Esophagus muscularis mucosa (tissue), 4 donors: ENCODE results near the gene AUP1. TPM values are rescaled to one million over a fixed set of nuclear protein-coding genes. Genes with fewer than 3 reads are reported as not detected.

Experiments used
- DNase-seq: peaks from one replicate; pipeline ENCODE4 v3.0.0-alpha.2; 2017; ENCODE audit errors: extremely low spot score
- H3K27ac ChIP-seq, 4 donors: fragments of 200-600 bp; sonication (generic); replicated peaks in 1 of 4; 1 replicate in 3 of 4; 2 replicates in 1 of 4; pipeline ENCODE4 v1.5.1; 2016 to 2019; ENCODE audit warnings: mild to moderate bottlenecking in 1 of 4
- H3K27me3 ChIP-seq, 4 donors: fragments of 200-600 bp; sonication (generic); one replicate each; pipeline versions ENCODE4 v1.5.1 to v1.6.0; 2016 to 2019
- H3K36me3 ChIP-seq, 4 donors: fragments of 200-600 bp; sonication (generic); one replicate each; pipeline ENCODE4 v1.5.1; 2016 to 2019
- H3K4me1 ChIP-seq, 4 donors: fragments of 200-600 bp; sonication (generic); one replicate each; pipeline ENCODE4 v1.5.1; 2016 to 2019
- H3K4me3 ChIP-seq, 4 donors: fragments of 200-600 bp; sonication (generic); 1 replicate in 2 of 4; 2 replicates in 2 of 4; pipeline ENCODE4 v1.5.1; 2016 to 2019; ENCODE audit warnings: mild to moderate bottlenecking in 4 of 4, moderate library complexity in 1 of 4
- H3K9me3 ChIP-seq, 4 donors: fragments of 200-600 bp; sonication (generic); 1 replicate in 3 of 4; 2 replicates in 1 of 4; pipeline ENCODE4 v1.5.1; 2016 to 2019
- CTCF ChIP-seq, 3 experiments: fragments of 200-600 bp in 2 of 3; fragments of 450-650 bp in 1 of 3; sonication (generic) in 2 of 3; IDR thresholded peaks; one replicate each; pipeline ENCODE4 v1.5.1; 2017 to 2019; ENCODE audit warnings: antibody characterized with exemption in 3 of 3, mild to moderate bottlenecking in 2 of 3, moderate library complexity in 1 of 3
- EP300 ChIP-seq: sonication (generic); formaldehyde crosslinking; IDR thresholded peaks from one replicate; pipeline ENCODE4 v1.6.1; 2017; ENCODE audit warnings: antibody characterized with exemption
- POLR2A ChIP-seq: fragments of 450-650 bp; IDR thresholded peaks from one replicate; pipeline ENCODE4 v1.6.1; 2017; ENCODE audit warnings: antibody characterized with exemption, moderate library complexity, mild to moderate bottlenecking, low read depth
- POLR2AphosphoS5 ChIP-seq, 2 donors: sonication (generic); formaldehyde crosslinking; IDR thresholded peaks; one replicate each; pipeline ENCODE4 v1.6.1; 2017; ENCODE audit warnings: antibody characterized with exemption in 2 of 2
- WGBS: methylation state at CpG from one replicate; pipeline ENCODE4 v1.1.5; 2018; 5-methylcytosine and 5-hydroxymethylcytosine counted together
- intact Hi-C: fragments of 100-400 bp; cut with DNase I; formaldehyde crosslinking; loops from one replicate; pipeline ENCODE4 v1.15.1; 2023
- total RNA-seq, 4 donors: library from RNA; depleted of rRNA; stranded (reverse); fragments of >200 nt; gene quantifications; one replicate each; pipeline versions ENCODE4 v1.1.0 to v1.2.1, GENCODE V29; 2016

AUP1 gene
- total RNA-seq, 4 donors from 2014 or later = 83.6 to 95.1 (median 89.6) TPM

GRCh38 chr2:74546004-74546403 is 16.5 kb upstream of the AUP1 start:
- TF ChIP-seq POLR2A = no peak
- no peak for TF ChIP-seq CTCF (IDR thresholded peaks at IDR 0.05)
- no peak for TF ChIP-seq POLR2AphosphoS5 (IDR thresholded peaks at IDR 0.05)
- no peak for TF ChIP-seq EP300
- intact Hi-C loops = no loop called here
- DNase-seq = no peak
- H3K4me1 ChIP-seq = peaks cover 11 to 25% (median 22%) of the 10 kb centered on the region in 4 donors
- H3K36me3 ChIP-seq = no peaks in the 10 kb centered on the region
- no peaks in the 10 kb centered on the region for H3K9me3 ChIP-seq
- no peaks in the 10 kb centered on the region for H3K27me3 ChIP-seq
- H3K4me3 ChIP-seq = no peak overlapping the region
- H3K27ac ChIP-seq = no peak overlapping the region
- WGBS = 94% methylated on average over 3 of the region's 3 CpGs

DNA sequence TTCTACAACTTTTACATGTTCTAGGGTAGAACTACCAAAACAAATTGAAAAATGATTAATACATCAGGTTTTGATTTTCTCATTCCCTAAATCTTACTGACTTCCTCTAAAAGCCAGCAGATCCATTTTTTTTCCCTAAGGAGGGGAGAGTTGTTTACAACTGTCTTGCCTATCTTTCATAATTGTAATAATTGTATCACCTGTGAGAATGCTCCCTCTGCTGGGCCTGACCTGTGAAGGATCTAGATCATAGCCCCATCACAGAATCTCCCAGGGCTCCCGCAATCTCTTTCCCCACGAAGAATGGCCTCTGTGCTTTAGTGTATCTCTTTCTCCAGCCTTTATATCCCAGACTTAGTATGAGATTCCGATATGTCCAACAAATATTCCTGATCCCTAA is 15.1 kb upstream of the AUP1 start:
- H3K27me3 ChIP-seq = no peaks in the 10 kb centered on the region
- H3K4me1 ChIP-seq = peaks cover 10 to 28% (median 17%) of the 10 kb centered on the region in 4 donors
- no peak for TF ChIP-seq POLR2AphosphoS5 (IDR thresholded peaks at IDR 0.05)
- no peak for TF ChIP-seq CTCF (IDR thresholded peaks at IDR 0.05)
- no peak for TF ChIP-seq POLR2A
- TF ChIP-seq EP300 = no peak
- no peaks in the 10 kb centered on the region for H3K36me3 ChIP-seq
- WGBS = 87% methylated on average over 3 of the region's 3 CpGs
- DNase-seq = no peak
- intact Hi-C loops = no loop called here
- H3K4me3 ChIP-seq = no peak overlapping the region
- H3K27ac ChIP-seq = no peak overlapping the region
- no peaks in the 10 kb centered on the region for H3K9me3 ChIP-seq

DNA sequence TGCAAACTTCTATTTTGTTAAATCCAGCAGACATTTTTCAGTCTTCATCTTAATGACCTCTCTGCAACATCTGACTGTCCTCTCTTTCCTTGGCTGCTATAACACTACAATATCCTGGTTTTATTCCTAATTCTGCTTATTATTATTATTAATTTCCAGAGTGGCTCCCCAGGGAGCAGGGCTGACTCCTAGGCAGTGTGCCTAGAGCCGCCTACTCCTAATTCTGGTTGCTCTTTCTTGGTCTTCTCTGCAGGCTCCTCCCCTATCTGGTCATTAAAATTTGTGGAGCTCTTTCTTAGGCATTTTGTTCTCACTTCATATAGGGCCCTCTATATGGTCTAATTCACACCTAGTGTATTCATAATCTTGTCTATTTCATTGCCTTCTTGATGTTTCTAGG is 13.5 kb upstream of the AUP1 start:
- Histone ChIP-seq H3K4me1 (peaks cover 0 to 13% (median under 1%) of the 10 kb centered on the region in 4 donors), H3K27me3 (peaks cover 0 to 6% (median 0%) of the 10 kb centered on the region in 4 donors), H3K9me3 (no peaks in the 10 kb centered on the region), H3K4me3 (no peak overlapping the region), H3K27ac (no peak overlapping the region), H3K36me3 (no peaks in the 10 kb centered on the region)
- TF ChIP-seq CTCF (IDR thresholded peaks at IDR 0.05) (no peak), EP300 (no peak), POLR2AphosphoS5 (IDR thresholded peaks at IDR 0.05) (no peak), POLR2A (no peak)
- WGBS = 77% methylated on average over 1 of the region's 1 CpG
- DNase-seq = no peak
- intact Hi-C loops = no loop called here

DNA sequence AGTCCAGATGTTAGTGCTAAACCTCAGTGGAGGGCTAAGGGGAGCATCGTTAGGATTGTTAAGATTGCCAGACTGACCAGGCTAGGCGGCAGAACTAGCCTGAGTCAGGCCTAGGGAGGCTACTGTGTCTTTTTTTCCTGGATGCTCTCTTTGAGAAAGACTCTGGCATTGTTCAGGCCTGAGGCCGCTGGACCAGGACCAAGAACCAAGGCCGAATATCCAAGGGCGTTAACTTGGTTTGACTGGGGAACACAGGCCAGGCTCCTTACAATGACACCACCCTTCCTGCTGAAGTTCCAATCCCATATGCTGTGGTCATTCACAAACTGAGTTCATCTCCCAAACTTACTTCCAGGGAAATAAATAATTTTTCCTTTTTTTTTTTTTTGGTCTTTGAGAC is 10.8 kb upstream of the AUP1 start:
- DNase-seq = no peak
- Histone ChIP-seq H3K36me3 (no peaks in the 10 kb centered on the region), H3K9me3 (no peaks in the 10 kb centered on the region), H3K27me3 (peaks cover 0 to 6% (median 0%) of the 10 kb centered on the region in 4 donors), H3K4me3 (no peak overlapping the region), H3K27ac (peak overlapping the region in 3 of 4 donors; percentile 29 to 62 (median 42)), H3K4me1 (peaks cover 0 to 13% (median 0%) of the 10 kb centered on the region in 4 donors)
- intact Hi-C loops = no loop called here
- TF ChIP-seq POLR2A (no peak), CTCF (IDR thresholded peaks at IDR 0.05) (no peak), POLR2AphosphoS5 (IDR thresholded peaks at IDR 0.05) (peak in 1 of 2 donors; percentile 23)
- 75% methylated on average over 5 of the region's 5 CpGs for WGBS

GRCh38 chr2:74538881-74539339 is 9.4 kb upstream of the AUP1 start:
- Histone ChIP-seq H3K4me3 (no peak overlapping the region), H3K9me3 (no peaks in the 10 kb centered on the region), H3K27me3 (peaks cover 0 to 6% (median 0%) of the 10 kb centered on the region in 4 donors), H3K4me1 (peaks cover 0 to 13% (median 0%) of the 10 kb centered on the region in 4 donors), H3K27ac (no peak overlapping the region), H3K36me3 (peaks cover 0 to 5% (median 1%) of the 10 kb centered on the region in 4 donors)
- WGBS = 74% methylated on average over 7 of the region's 7 CpGs
- intact Hi-C loops = no loop called here
- no peak for DNase-seq
- TF ChIP-seq POLR2A (no peak), POLR2AphosphoS5 (IDR thresholded peaks at IDR 0.05) (no peak), EP300 (no peak), CTCF (IDR thresholded peaks at IDR 0.05) (no peak)
